ENCODE data around the gene THSD7A. TPM values are rescaled to one million over a fixed set of nuclear protein-coding genes. Genes with fewer than 3 reads are reported as not detected.

The THSD7A gene
- polyA plus RNA-seq, 1 donor from 2014 or later: 18.5 TPM

GRCh38 chr7:11668727-11669126, 163.3 kb downstream of the THSD7A start:
- H3K79me2 ChIP-seq (replicated peaks; ENCODE audit: insufficient read depth, low read length): no peaks in the 10 kb centered on the region
- no peak for TF ChIP-seq EP300 (conservative IDR thresholded peaks at IDR 0.05; ENCODE audit: poor library complexity, severe bottlenecking)
- no peak for TF ChIP-seq POLR2AphosphoS5 (IDR thresholded peaks at IDR 0.05)
- no peak for TF ChIP-seq MXI1 (conservative IDR thresholded peaks at IDR 0.05; ENCODE audit: poor library complexity, severe bottlenecking)
- TF ChIP-seq TAF1 (IDR thresholded peaks at IDR 0.05; ENCODE audit: low read depth): no peak
- TF ChIP-seq EZH2 (IDR thresholded peaks at IDR 0.05; ENCODE audit: borderline replicate concordance, insufficient read depth, low read length, poor library complexity, severe bottlenecking): no peak
- TF ChIP-seq CTCF (IDR thresholded peaks at IDR 0.05; ENCODE audit: poor library complexity, severe bottlenecking): no peak
- TF ChIP-seq REST (IDR thresholded peaks at IDR 0.05; ENCODE audit: borderline replicate concordance): no peak
- no peak for TF ChIP-seq RAD21 (conservative IDR thresholded peaks at IDR 0.05)
- no peak for TF ChIP-seq SMC3 (conservative IDR thresholded peaks at IDR 0.05; ENCODE audit: poor library complexity)
- H3K27me3 ChIP-seq (ENCODE audit: insufficient read depth, low read depth, low read length): no peaks in the 10 kb centered on the region
- no peak overlapping the region for H3K4me3 ChIP-seq (ENCODE audit: low read length)
- H3K9me2 ChIP-seq (ENCODE audit: insufficient read depth, low read length): no peaks in the 10 kb centered on the region
- no peaks in the 10 kb centered on the region for H4K20me1 ChIP-seq (ENCODE audit: insufficient read depth)
- H2AFZ ChIP-seq (ENCODE audit: low read depth, low read length): no peak overlapping the region
- H3K27ac ChIP-seq (ENCODE audit: low read length): no peak overlapping the region
- no peak overlapping the region for H3K9ac ChIP-seq (ENCODE audit: low read length)
- H3K9me3 ChIP-seq (ENCODE audit: low read length): no peaks in the 10 kb centered on the region
- H3K4me2 ChIP-seq (ENCODE audit: low read length): no peak overlapping the region
- H3K36me3 ChIP-seq (ENCODE audit: insufficient read depth, low read length): no peaks in the 10 kb centered on the region
- no peaks in the 10 kb centered on the region for H3F3A ChIP-seq (ENCODE audit: insufficient read depth, low read length, poor library complexity, severe bottlenecking)

- H3K9ac ChIP-seq (ENCODE audit: low read length): no peak overlapping the region
- no peaks in the 10 kb centered on the region for H3K9me2 ChIP-seq (ENCODE audit: insufficient read depth, low read length)
- no peaks in the 10 kb centered on the region for H3K9me3 ChIP-seq (ENCODE audit: low read length)
- H3K27me3 ChIP-seq (ENCODE audit: insufficient read depth, low read depth, low read length): no peaks in the 10 kb centered on the region
- no peaks in the 10 kb centered on the region for H3F3A ChIP-seq (ENCODE audit: insufficient read depth, low read length, poor library complexity, severe bottlenecking)
- H2AFZ ChIP-seq (ENCODE audit: low read depth, low read length): no peak overlapping the region
- H3K4me3 ChIP-seq (ENCODE audit: low read length): no peak overlapping the region
- no peaks in the 10 kb centered on the region for H4K20me1 ChIP-seq (ENCODE audit: insufficient read depth)
- no peak overlapping the region for H3K4me2 ChIP-seq (ENCODE audit: low read length)
- H3K79me2 ChIP-seq (replicated peaks; ENCODE audit: insufficient read depth, low read length): no peaks in the 10 kb centered on the region
- H3K27ac ChIP-seq (ENCODE audit: low read length): no peak overlapping the region
- H3K36me3 ChIP-seq (ENCODE audit: insufficient read depth, low read length): no peaks in the 10 kb centered on the region
- TF ChIP-seq SMC3 (conservative IDR thresholded peaks at IDR 0.05; ENCODE audit: poor library complexity) (no peak), REST (IDR thresholded peaks at IDR 0.05; ENCODE audit: borderline replicate concordance) (no peak), CTCF (IDR thresholded peaks at IDR 0.05; ENCODE audit: poor library complexity, severe bottlenecking) (no peak), POLR2AphosphoS5 (IDR thresholded peaks at IDR 0.05) (no peak), TAF1 (IDR thresholded peaks at IDR 0.05; ENCODE audit: low read depth) (no peak), RAD21 (conservative IDR thresholded peaks at IDR 0.05) (no peak), MXI1 (conservative IDR thresholded peaks at IDR 0.05; ENCODE audit: poor library complexity, severe bottlenecking) (no peak), EP300 (conservative IDR thresholded peaks at IDR 0.05; ENCODE audit: poor library complexity, severe bottlenecking) (no peak), EZH2 (IDR thresholded peaks at IDR 0.05; ENCODE audit: borderline replicate concordance, insufficient read depth, low read length, poor library complexity, severe bottlenecking) (no peak)
Observed at GRCh38 chr7:11667810-11668185, 164.2 kb downstream of the THSD7A start.
